ENCODE measurements around the gene CPEB2. TPM values are rescaled to one million over a fixed set of nuclear protein-coding genes. Genes with fewer than 3 reads are reported as not detected.

The CPEB2 gene
- total RNA-seq, 1 donor from 2014 or later, result 38.7 TPM

DNA sequence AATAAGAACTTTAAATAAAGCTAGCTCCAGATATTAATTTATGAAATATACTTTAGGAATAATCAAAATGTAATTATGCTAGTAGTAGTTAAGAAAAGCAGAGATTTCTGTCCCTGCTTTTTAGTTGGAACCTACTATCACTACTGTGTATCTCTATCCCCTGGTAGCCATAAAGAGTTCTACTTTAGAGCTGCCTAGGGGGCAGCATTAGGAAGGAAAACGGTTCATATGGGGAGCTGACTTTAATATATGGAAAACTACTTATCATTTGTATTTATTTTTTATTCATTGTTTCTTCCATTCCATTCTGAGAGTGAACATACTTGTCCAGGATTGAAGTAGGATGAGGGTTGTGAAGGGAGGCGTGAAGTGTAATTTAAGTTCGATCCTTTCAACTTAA is 40.9 kb downstream of the CPEB2 start:
- TF ChIP-seq, protein P1, sequence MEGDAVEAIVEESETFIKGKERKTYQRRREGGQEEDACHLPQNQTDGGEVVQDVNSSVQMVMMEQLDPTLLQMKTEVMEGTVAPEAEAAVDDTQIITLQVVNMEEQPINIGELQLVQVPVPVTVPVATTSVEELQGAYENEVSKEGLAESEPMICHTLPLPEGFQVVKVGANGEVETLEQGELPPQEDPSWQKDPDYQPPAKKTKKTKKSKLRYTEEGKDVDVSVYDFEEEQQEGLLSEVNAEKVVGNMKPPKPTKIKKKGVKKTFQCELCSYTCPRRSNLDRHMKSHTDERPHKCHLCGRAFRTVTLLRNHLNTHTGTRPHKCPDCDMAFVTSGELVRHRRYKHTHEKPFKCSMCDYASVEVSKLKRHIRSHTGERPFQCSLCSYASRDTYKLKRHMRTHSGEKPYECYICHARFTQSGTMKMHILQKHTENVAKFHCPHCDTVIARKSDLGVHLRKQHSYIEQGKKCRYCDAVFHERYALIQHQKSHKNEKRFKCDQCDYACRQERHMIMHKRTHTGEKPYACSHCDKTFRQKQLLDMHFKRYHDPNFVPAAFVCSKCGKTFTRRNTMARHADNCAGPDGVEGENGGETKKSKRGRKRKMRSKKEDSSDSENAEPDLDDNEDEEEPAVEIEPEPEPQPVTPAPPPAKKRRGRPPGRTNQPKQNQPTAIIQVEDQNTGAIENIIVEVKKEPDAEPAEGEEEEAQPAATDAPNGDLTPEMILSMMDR (IDR thresholded peaks at IDR 0.05), result peak; percentile 73

DNA sequence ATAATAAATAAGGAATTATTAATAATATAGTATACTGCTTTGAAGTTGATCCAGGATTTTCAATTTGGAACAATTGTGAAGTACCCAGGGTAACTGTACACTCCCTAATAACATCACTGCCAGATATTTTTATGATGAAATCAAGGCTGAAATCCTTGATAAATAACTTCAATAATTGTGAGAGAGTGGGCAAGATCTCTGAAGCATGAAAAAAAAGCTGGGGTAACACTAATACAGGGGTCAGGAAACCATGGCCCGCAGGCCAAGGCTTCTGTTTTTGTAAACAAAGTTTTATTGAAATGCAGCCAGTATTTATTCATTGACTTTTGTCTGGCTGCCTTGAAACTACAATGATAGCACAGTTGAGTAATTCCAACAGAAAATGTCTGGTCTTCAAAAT is 41.6 kb downstream of the CPEB2 start:
- no peaks in the 10 kb centered on the region for H3K9me3 Mint-ChIP-seq (ENCODE audit: low read depth)
- no peak for DNase-seq (ENCODE audit: low spot score)
- no peaks in the 10 kb centered on the region for H3K27me3 Mint-ChIP-seq (ENCODE audit: low read depth)
- H3K4me3 Mint-ChIP-seq (ENCODE audit: unreplicated experiment), result no peak overlapping the region
- peaks cover 62% of the 10 kb centered on the region for H3K4me1 Mint-ChIP-seq (ENCODE audit: low read depth)
- TF ChIP-seq, protein P1 (IDR thresholded peaks at IDR 0.05), result no peak
- H3K36me3 Mint-ChIP-seq (ENCODE audit: low read depth), result peaks cover 14% of the 10 kb centered on the region
- H3K27ac Mint-ChIP-seq (ENCODE audit: unreplicated experiment), result peak overlapping the region; percentile 70

More for the DNA sequence above, 40.9 kb downstream of the CPEB2 start:
- Mint-ChIP-seq H3K4me1 (ENCODE audit: low read depth) (peaks cover 64% of the 10 kb centered on the region), H3K36me3 (ENCODE audit: low read depth) (peaks cover 17% of the 10 kb centered on the region), H3K4me3 (ENCODE audit: unreplicated experiment) (no peak overlapping the region), H3K9me3 (ENCODE audit: low read depth) (no peaks in the 10 kb centered on the region), H3K27me3 (ENCODE audit: low read depth) (no peaks in the 10 kb centered on the region), H3K27ac (ENCODE audit: unreplicated experiment) (peak overlapping the region; percentile 88)
- no peak for DNase-seq (ENCODE audit: low spot score)

DNA sequence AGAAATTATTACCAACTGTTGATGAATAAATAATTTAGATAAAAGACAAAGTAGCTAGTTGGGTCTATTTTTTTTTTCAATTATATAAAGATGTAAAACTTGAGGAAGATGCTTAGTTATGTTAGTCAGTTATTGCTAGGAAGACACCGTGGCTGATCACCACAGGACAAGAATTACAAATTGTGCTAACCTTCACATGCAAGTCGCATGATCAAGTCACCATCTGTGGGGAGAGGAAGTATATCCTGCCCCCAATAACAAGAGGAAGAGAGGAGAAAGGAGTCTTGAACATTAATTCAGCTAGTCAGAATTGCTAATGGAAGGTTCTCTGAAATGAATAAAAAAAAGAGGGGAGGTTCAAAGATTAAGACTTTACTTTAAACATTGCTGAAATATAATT is 52.3 kb downstream of the CPEB2 start:
- H3K9me3 Mint-ChIP-seq (ENCODE audit: low read depth), result no peaks in the 10 kb centered on the region
- no peak overlapping the region for H3K4me3 Mint-ChIP-seq (ENCODE audit: unreplicated experiment)
- TF ChIP-seq, protein P1 (IDR thresholded peaks at IDR 0.05), result no peak

DNA sequence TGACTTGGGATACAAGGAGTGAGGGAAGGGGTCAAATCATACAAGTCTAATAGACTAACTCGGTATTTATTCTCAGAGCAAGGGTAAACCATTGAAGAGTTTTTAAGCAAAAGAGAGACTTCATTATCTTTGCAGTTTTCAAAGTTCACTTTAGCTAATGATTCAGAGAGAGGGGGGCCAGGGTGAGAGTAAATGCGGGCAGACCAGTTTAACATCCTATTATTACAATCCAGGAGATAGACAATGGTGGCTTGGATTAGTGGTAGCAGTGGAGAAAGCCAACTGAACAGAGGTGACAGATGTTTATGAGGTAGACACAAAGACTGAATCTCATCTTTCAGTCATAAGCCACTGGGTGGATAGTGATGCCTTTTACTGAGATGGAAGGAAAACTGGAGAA is 57.9 kb downstream of the CPEB2 start:
- no peak overlapping the region for H3K4me3 Mint-ChIP-seq (ENCODE audit: unreplicated experiment)
- H3K4me1 Mint-ChIP-seq (ENCODE audit: low read depth), result peaks cover 20% of the 10 kb centered on the region
- DNase-seq (ENCODE audit: low spot score), result no peak
- H3K27ac Mint-ChIP-seq (ENCODE audit: unreplicated experiment), result no peak overlapping the region
- no peaks in the 10 kb centered on the region for H3K9me3 Mint-ChIP-seq (ENCODE audit: low read depth)
- peaks cover 21% of the 10 kb centered on the region for H3K36me3 Mint-ChIP-seq (ENCODE audit: low read depth)
- no peaks in the 10 kb centered on the region for H3K27me3 Mint-ChIP-seq (ENCODE audit: low read depth)
- TF ChIP-seq, protein P1 (IDR thresholded peaks at IDR 0.05), result no peak

More for the DNA sequence above, 52.3 kb downstream of the CPEB2 start:
- no peak for DNase-seq (ENCODE audit: low spot score)
- peaks cover 33% of the 10 kb centered on the region for H3K36me3 Mint-ChIP-seq (ENCODE audit: low read depth)
- H3K4me1 Mint-ChIP-seq (ENCODE audit: low read depth), result peaks cover 19% of the 10 kb centered on the region
- H3K27me3 Mint-ChIP-seq (ENCODE audit: low read depth), result no peaks in the 10 kb centered on the region
- H3K27ac Mint-ChIP-seq (ENCODE audit: unreplicated experiment), result no peak overlapping the region

- Mint-ChIP-seq H3K9me3 (ENCODE audit: low read depth) (no peaks in the 10 kb centered on the region), H3K27ac (ENCODE audit: unreplicated experiment) (peak overlapping the region; percentile 11), H3K4me3 (ENCODE audit: unreplicated experiment) (no peak overlapping the region), H3K4me1 (ENCODE audit: low read depth) (peaks cover 18% of the 10 kb centered on the region), H3K27me3 (ENCODE audit: low read depth) (no peaks in the 10 kb centered on the region), H3K36me3 (ENCODE audit: low read depth) (peaks cover 23% of the 10 kb centered on the region)
- TF ChIP-seq, protein P1 (IDR thresholded peaks at IDR 0.05), result no peak
- no peak for DNase-seq (ENCODE audit: low spot score)
These were observed 61.1 kb downstream of the CPEB2 start for GRCh38 chr4:15063341-15063740.
